ENCODE results near the gene WHRN. TPM values are rescaled to one million over a fixed set of nuclear protein-coding genes. Genes with fewer than 3 reads are reported as not detected.

The WHRN gene
- total and polyA plus RNA-seq, 9 of the 15 experiments (the other 6 are each of a cell fraction or from before 2014, with no cell fraction given): 0.31 to 14.1 (median 3.0) TPM

DNA sequence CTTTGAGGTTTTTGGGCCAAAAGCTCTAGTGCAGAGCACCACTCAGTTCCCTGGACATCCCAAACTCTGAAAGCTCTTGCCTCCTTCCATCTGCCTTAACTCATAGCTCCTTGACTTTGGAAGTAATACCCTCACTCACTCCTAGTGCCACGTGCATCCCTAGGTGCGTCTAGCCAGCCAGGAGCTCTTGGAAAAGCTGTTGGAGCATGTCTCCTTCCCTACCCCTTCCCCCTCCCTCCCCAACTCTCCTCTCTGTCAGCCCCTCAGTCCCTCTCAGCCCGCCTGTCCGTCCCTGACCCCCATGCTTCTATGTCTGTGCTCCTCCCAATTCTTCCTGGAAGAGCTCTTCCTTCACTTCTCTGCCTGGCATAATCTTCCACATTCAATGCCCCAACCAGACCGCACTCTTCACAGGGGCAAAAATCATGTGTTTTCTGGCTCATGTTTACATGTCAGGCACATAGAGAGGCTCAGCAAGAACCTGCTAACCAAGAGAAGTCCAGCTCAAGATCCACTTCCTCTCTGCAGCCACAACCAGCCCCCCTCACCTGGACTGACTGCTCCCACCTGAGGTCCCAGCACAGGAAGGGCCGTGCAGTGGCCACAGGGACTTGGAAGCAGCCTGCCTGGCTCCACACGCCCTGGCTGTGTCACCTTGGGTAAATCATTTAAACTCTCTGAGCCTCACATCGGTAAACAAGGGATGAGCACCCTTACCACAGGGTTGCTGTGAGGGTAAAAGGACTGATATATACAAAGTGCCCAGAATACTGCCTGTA lies 58.4 kb downstream of the WHRN start:
- no peak overlapping the region for H3K4me3 ChIP-seq
- no peak overlapping the region for H3K4me2 ChIP-seq (ENCODE audit: insufficient read depth, low read length)
- FAIRE-seq (no peak), DNase-seq (ENCODE audit: extremely low read depth in 1 of 4, low spot score in 3 of 4) (no peak), ATAC-seq (no peak; the same call in 2 of the 3 replicates)
- 0 out of 2 replicates have a peak, but pooled peaks cover 4% of the 10 kb centered on the region for H4K20me1 ChIP-seq (replicated peaks; ENCODE audit: control insufficient read depth, insufficient read depth, low read length)
- H3K9ac ChIP-seq (ENCODE audit: insufficient read depth in 1 of 2, low read depth in 2 of 2, low read length in 2 of 2): no peak overlapping the region; a peak in 1 of 4 replicates
- TF ChIP-seq HDAC1 (IDR thresholded peaks at IDR 0.05): no peak
- TF ChIP-seq SPI1 (IDR thresholded peaks at IDR 0.05; ENCODE audit: borderline replicate concordance, low read depth, low read length): 0 out of 2 replicates have a peak, but pooled peaks have one; percentile 37
- WGBS (ENCODE audit: insufficient coverage, low coverage, missing lambda C conversion rate): 45% methylated on average over 8 of the region's 8 CpGs
- ChIA-PET POLR2A (interaction anchor here (0.6 kb wide), 2 partner anchors 61 to 172 kb away, joined by 3 read pairs; no protein-coding TSS in a partner anchor), CTCF (ENCODE audit: low intra/inter-chr PET ratio) (no interaction called here)
- no peaks in the 10 kb centered on the region for H3K79me2 ChIP-seq (ENCODE audit: control insufficient read depth, insufficient read depth, low read length)
- BruUV-seq (replicated peaks): no TSS peak
- no peaks in the 10 kb centered on the region for H3K27me3 ChIP-seq (ENCODE audit: control insufficient read depth in 2 of 2, insufficient read depth in 2 of 2, low read length in 2 of 2)
- no peaks in the 10 kb centered on the region; a peak in 1 of 5 replicates for H3K4me1 ChIP-seq (replicated peaks in 1 of 2; ENCODE audit: control insufficient read depth in 2 of 2, insufficient read depth in 2 of 2, low read length in 2 of 2)
- intact Hi-C loops (cut with micrococcal nuclease): no loop called here
- no peak overlapping the region for H3K27ac ChIP-seq (ENCODE audit: extremely low read depth, low read depth, low read length)
- H3K9me3 ChIP-seq (replicated peaks; ENCODE audit: control insufficient read depth, insufficient read depth, low read depth, low read length): no peaks in the 10 kb centered on the region
- no peaks in the 10 kb centered on the region for H3K9me1 ChIP-seq (ENCODE audit: control insufficient read depth, insufficient read depth, low read length)
- no peaks in the 10 kb centered on the region for H3K36me3 ChIP-seq (ENCODE audit: control insufficient read depth, insufficient read depth, low read length)
- in situ Hi-C loops (cut with MboI): no loop called here
- no peak overlapping the region for H2AFZ ChIP-seq (ENCODE audit: low read depth, low read length)

DNA sequence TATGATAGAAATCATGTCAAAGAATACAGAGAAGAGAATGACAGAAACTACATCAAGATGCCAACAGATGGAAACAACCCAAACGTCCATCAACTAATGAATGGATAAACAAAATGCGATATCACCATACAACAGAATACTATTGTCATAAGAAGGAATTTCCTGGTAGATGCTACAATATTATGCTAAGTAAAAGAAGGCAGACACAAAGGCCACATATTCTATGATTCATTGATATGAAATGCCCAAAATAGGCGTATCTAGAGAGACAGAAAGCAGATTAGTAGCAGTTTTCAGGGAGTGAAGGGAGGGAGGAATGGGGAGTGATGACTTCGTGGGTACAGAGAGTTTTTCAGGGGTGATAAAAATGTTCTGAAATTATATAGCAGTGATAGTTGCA lies 59.2 kb downstream of the WHRN start:
- ChIA-PET POLR2A (interaction anchor here (0.6 to 1.0 kb wide), 2 partner anchors 37 to 62 kb away, joined by 3 read pairs; no protein-coding TSS in a partner anchor), CTCF (ENCODE audit: low intra/inter-chr PET ratio) (no interaction called here)
- no TSS peak for BruUV-seq (replicated peaks)
- ATAC-seq (no peak), FAIRE-seq (no peak), DNase-seq (ENCODE audit: extremely low read depth in 1 of 4, low spot score in 3 of 4) (no peak)
- no peaks in the 10 kb centered on the region for H3K9me1 ChIP-seq (ENCODE audit: control insufficient read depth, insufficient read depth, low read length)
- 0 out of 2 replicates have a peak, but pooled peaks cover 4% of the 10 kb centered on the region for H4K20me1 ChIP-seq (replicated peaks; ENCODE audit: control insufficient read depth, insufficient read depth, low read length)
- H3K4me3 ChIP-seq: no peak overlapping the region
- no peak for TF ChIP-seq ATF1 (CRISPR knock-in tag; IDR thresholded peaks at IDR 0.05)
- TF ChIP-seq ATF1 (tag; IDR thresholded peaks at IDR 0.05): no peak
- TF ChIP-seq FOSL1 (tag; conservative IDR thresholded peaks at IDR 0.05): 0 out of 2 replicates have a peak, but pooled peaks have one; percentile 28
- H2AFZ ChIP-seq (ENCODE audit: low read depth, low read length): no peak overlapping the region
- H3K27ac ChIP-seq (ENCODE audit: extremely low read depth, low read depth, low read length): no peak overlapping the region
- no peaks in the 10 kb centered on the region for H3K27me3 ChIP-seq (ENCODE audit: control insufficient read depth in 2 of 2, insufficient read depth in 2 of 2, low read length in 2 of 2)
- H3K79me2 ChIP-seq (ENCODE audit: control insufficient read depth, insufficient read depth, low read length): no peaks in the 10 kb centered on the region
- intact Hi-C loops (cut with micrococcal nuclease) (no loop called here), in situ Hi-C loops (cut with MboI) (no loop called here)
- H3K36me3 ChIP-seq (ENCODE audit: control insufficient read depth, insufficient read depth, low read length): no peaks in the 10 kb centered on the region
- H3K4me1 ChIP-seq (replicated peaks in 1 of 2; ENCODE audit: control insufficient read depth in 2 of 2, insufficient read depth in 2 of 2, low read length in 2 of 2): no peaks in the 10 kb centered on the region; a peak in 1 of 5 replicates
- WGBS (ENCODE audit: insufficient coverage, low coverage, missing lambda C conversion rate): 13% methylated on average over 4 of the region's 4 CpGs
- no peaks in the 10 kb centered on the region for H3K9me3 ChIP-seq (replicated peaks; ENCODE audit: control insufficient read depth, insufficient read depth, low read depth, low read length)
- no peak overlapping the region for H3K4me2 ChIP-seq (ENCODE audit: insufficient read depth, low read length)
- H3K9ac ChIP-seq (ENCODE audit: insufficient read depth in 1 of 2, low read depth in 2 of 2, low read length in 2 of 2): no peak overlapping the region

Data from K562 (cell line).